Prostate gland (tissue), 2 donors: ENCODE data around the gene DPEP1. TPM values are rescaled to one million over a fixed set of nuclear protein-coding genes. Genes with fewer than 3 reads are reported as not detected.

ENCODE experiments used
- DNase-seq: peaks from one replicate; pipeline ENCODE4 v3.0.0-alpha.2; 2019; ENCODE audit warnings: low spot score
- H3K27ac ChIP-seq, 2 donors: fragments of 200-600 bp; sonication (generic); 2 replicates each; pipeline ENCODE4 v1.5.1; 2017 to 2019
- H3K27me3 ChIP-seq: fragments of 200-600 bp; sonication (generic); replicated peaks from 2 replicates; pipeline ENCODE4 v1.5.1; 2019; ENCODE audit not compliant: insufficient read depth
- H3K36me3 ChIP-seq, 2 donors: fragments of 200-600 bp; sonication (generic); 1 replicate in 1 of 2; 2 replicates in 1 of 2; pipeline versions ENCODE4 v1.5.1 to v1.8.1; 2017 to 2019
- H3K4me1 ChIP-seq: fragments of 200-600 bp; sonication (generic); replicated peaks from 2 replicates; pipeline ENCODE4 v1.5.1; 2019
- H3K4me3 ChIP-seq, 2 donors: fragments of 200-600 bp; sonication (generic); 2 replicates each; pipeline ENCODE4 v1.5.1; 2017 to 2019
- H3K9me3 ChIP-seq: fragments of 200-600 bp; sonication (generic); 2 replicates; pipeline ENCODE4 v1.5.1; 2017
- CTCF ChIP-seq, 4 experiments: fragments of 200-600 bp in 2 of 4; fragments of 450-650 bp in 2 of 4; sonication (generic) in 2 of 4; IDR thresholded peaks; 1 replicate in 3 of 4; 2 replicates in 1 of 4; pipeline ENCODE4 v1.5.1; 2016 to 2019; ENCODE audit warnings: antibody characterized with exemption in 4 of 4, mild to moderate bottlenecking in 2 of 4, moderate library complexity in 2 of 4
- POLR2A ChIP-seq: fragments of 450-650 bp; IDR thresholded peaks from one replicate; pipeline ENCODE4 v1.6.1; 2016; ENCODE audit warnings: antibody characterized with exemption, mild to moderate bottlenecking
- POLR2AphosphoS5 ChIP-seq: sonication (generic); formaldehyde crosslinking; IDR thresholded peaks from one replicate; pipeline ENCODE4 v1.6.1; 2017; ENCODE audit warnings: antibody characterized with exemption
- WGBS: methylation state at CpG from one replicate; pipeline ENCODE4 v1.1.5; 2018; 5-methylcytosine and 5-hydroxymethylcytosine counted together
- intact Hi-C: fragments of 100-400 bp; cut with DNase I; formaldehyde crosslinking; loops from one replicate; pipeline ENCODE4 v1.14.2; 2022
- total RNA-seq, 2 donors: library from RNA; depleted of rRNA; stranded (reverse); fragments of >200 nt; gene quantifications; one replicate each; pipeline ENCODE4 v1.1.0, GENCODE V29; 2016

Gene DPEP1
- total RNA-seq, 2 donors from 2014 or later = 274 TPM; not detected in 1

- WGBS = 83% methylated on average over 18 of the region's 18 CpGs
- peaks cover 13% of the 10 kb centered on the region for H3K27me3 ChIP-seq
- no peaks in the 10 kb centered on the region for H3K36me3 ChIP-seq
- peaks cover 6% of the 10 kb centered on the region for H3K4me1 ChIP-seq
- intact Hi-C loops = no loop called here
- TF ChIP-seq CTCF (IDR thresholded peaks at IDR 0.05) (no peak), POLR2A (no peak), POLR2AphosphoS5 (no peak)
- no peak overlapping the region for H3K27ac ChIP-seq
- H3K9me3 ChIP-seq = no peaks in the 10 kb centered on the region
- no peak overlapping the region for H3K4me3 ChIP-seq
- no peak for DNase-seq
Measured at GRCh38 chr16:89571636-89572035, 41.8 kb upstream of the DPEP1 start.

GRCh38 chr16:89572073-89572484, 41.4 kb upstream of the DPEP1 start:
- H3K27ac ChIP-seq = no peak overlapping the region
- TF ChIP-seq POLR2AphosphoS5 (no peak), POLR2A (no peak), CTCF (IDR thresholded peaks at IDR 0.05) (no peak)
- no peaks in the 10 kb centered on the region for H3K9me3 ChIP-seq
- intact Hi-C loops = no loop called here
- no peaks in the 10 kb centered on the region for H3K36me3 ChIP-seq
- DNase-seq = no peak
- WGBS = 42% methylated on average over 14 of the region's 14 CpGs
- peaks cover 13% of the 10 kb centered on the region for H3K27me3 ChIP-seq
- H3K4me3 ChIP-seq = no peak overlapping the region
- H3K4me1 ChIP-seq = peaks cover 6% of the 10 kb centered on the region

- no peak for TF ChIP-seq CTCF (IDR thresholded peaks at IDR 0.05)
- no peak for TF ChIP-seq POLR2A
- TF ChIP-seq POLR2AphosphoS5 = no peak
- 69% methylated on average over 19 of the region's 19 CpGs for WGBS
- no peak for DNase-seq
- no peaks in the 10 kb centered on the region for H3K9me3 ChIP-seq
- H3K36me3 ChIP-seq = no peaks in the 10 kb centered on the region
- no peak overlapping the region for H3K4me3 ChIP-seq
- intact Hi-C loops = no loop called here
- H3K27ac ChIP-seq = no peak overlapping the region
- H3K4me1 ChIP-seq = peaks cover 6% of the 10 kb centered on the region
- peaks cover 13% of the 10 kb centered on the region for H3K27me3 ChIP-seq
Measured at GRCh38 chr16:89572485-89573205, 40.8 kb upstream of the DPEP1 start.

- no peak overlapping the region for H3K4me3 ChIP-seq
- intact Hi-C loops = no loop called here
- H3K9me3 ChIP-seq = no peaks in the 10 kb centered on the region
- peaks cover 13% of the 10 kb centered on the region for H3K27me3 ChIP-seq
- TF ChIP-seq CTCF (IDR thresholded peaks at IDR 0.05) (no peak), POLR2AphosphoS5 (no peak), POLR2A (no peak)
- DNase-seq = no peak
- WGBS = 88% methylated on average over 29 of the region's 31 CpGs
- H3K27ac ChIP-seq = no peak overlapping the region
- H3K36me3 ChIP-seq = no peaks in the 10 kb centered on the region
- H3K4me1 ChIP-seq = peaks cover 6% of the 10 kb centered on the region
Measured at GRCh38 chr16:89573826-89574680, 39.4 kb upstream of the DPEP1 start.
